Stimulated activated CD4-positive, alpha-beta T cell treated with anti-CD3 and anti-CD28 coated beads, TNF-alpha, amount 100 ng/mL, for 1 hour (primary cell): ENCODE results near the gene NUCB2.

Experiments
- DNase-seq, 3 donors: peaks; one replicate each; pipeline ENCODE4 v3.0.0-alpha.2; 2020; ENCODE audit warnings: low read depth in 3 of 3, low spot score in 1 of 3

Gene NUCB2

GRCh38 chr11:17379383-17380180 lies 103.0 kb downstream of the NUCB2 start:
- DNase-seq = no peak

- no peak for DNase-seq
Observed at GRCh38 chr11:17381156-17381555, 104.6 kb downstream of the NUCB2 start.
